Spinal cord (tissue), 10 donors: ENCODE measurements around the gene MAFF. TPM values are rescaled to one million over a fixed set of nuclear protein-coding genes. Genes with fewer than 3 reads are reported as not detected.
"Not testable (repeated sequence)": the region's sequence is repeated elsewhere in the genome, so short reads cannot be mapped to it uniquely, and the experiment has no call there.

ENCODE experiments used
- DNase-seq, 6 donors: peaks; one replicate each; pipeline versions ENCODE4 v3.0.0 to v3.0.0-alpha.2; 2013 to 2015; ENCODE audit warnings: low spot score in 6 of 6, low read depth in 4 of 6
- H3K27ac ChIP-seq: one replicate; pipeline ENCODE4 v1.5.1; 2013; ENCODE audit warnings: low read depth, low read length, control low read depth
- H3K27me3 ChIP-seq: one replicate; pipeline ENCODE4 v1.6.1; 2013; ENCODE audit warnings: low read length; ENCODE audit not compliant: control insufficient read depth, insufficient read depth
- H3K36me3 ChIP-seq: one replicate; pipeline ENCODE4 v1.6.1; 2013; ENCODE audit warnings: low read length; ENCODE audit not compliant: control insufficient read depth, insufficient read depth
- H3K4me1 ChIP-seq: one replicate; pipeline ENCODE4 v1.6.1; 2013; ENCODE audit warnings: low read length; ENCODE audit not compliant: control insufficient read depth, insufficient read depth
- H3K4me3 ChIP-seq: one replicate; pipeline ENCODE4 v1.5.1; 2013; ENCODE audit warnings: low read depth, low read length, control low read depth
- H3K9me3 ChIP-seq: one replicate; pipeline ENCODE4 v1.6.1; 2013; ENCODE audit warnings: low read length; ENCODE audit not compliant: control insufficient read depth, insufficient read depth
- WGBS: methylation state at CpG from one replicate; pipeline ENCODE4 v1.1.5; 2013; ENCODE audit warnings: missing lambda C conversion rate; ENCODE audit not compliant: insufficient coverage; 5-methylcytosine and 5-hydroxymethylcytosine counted together
- polyA plus RNA-seq, 2 donors: library from polyadenylated mRNA; unstranded; fragments of 120-200 nt; gene quantifications; one replicate each; pipeline ENCODE4 v1.2.1, GENCODE V29; 2013; ENCODE audit not compliant: insufficient read length in 2 of 2
- total RNA-seq, 2 donors: library from RNA; depleted of rRNA in 1 of 2; stranded (reverse); fragments of 120-200 nt in 1 of 2; fragments of >200 nt in 1 of 2; gene quantifications; one replicate each; pipeline versions ENCODE4 v1.2.3 to v1.2.4, GENCODE V29; 2013 to 2014
- donor health status: healthy.

The MAFF gene
- total and polyA plus RNA-seq, 4 donors: 4.7 to 7.1 (median 6.2) TPM

GRCh38 chr22:38177044-38177443, 24.8 kb upstream of the MAFF start:
- no peaks in the 10 kb centered on the region for H3K9me3 ChIP-seq
- no peak for DNase-seq
- no peaks in the 10 kb centered on the region for H3K27me3 ChIP-seq
- H3K4me1 ChIP-seq: peaks cover 41% of the 10 kb centered on the region
- no peak overlapping the region for H3K4me3 ChIP-seq
- 90% methylated on average over 2 of the region's 4 CpGs for WGBS
- H3K27ac ChIP-seq: no peak overlapping the region
- H3K36me3 ChIP-seq: peaks cover 11% of the 10 kb centered on the region

DNA sequence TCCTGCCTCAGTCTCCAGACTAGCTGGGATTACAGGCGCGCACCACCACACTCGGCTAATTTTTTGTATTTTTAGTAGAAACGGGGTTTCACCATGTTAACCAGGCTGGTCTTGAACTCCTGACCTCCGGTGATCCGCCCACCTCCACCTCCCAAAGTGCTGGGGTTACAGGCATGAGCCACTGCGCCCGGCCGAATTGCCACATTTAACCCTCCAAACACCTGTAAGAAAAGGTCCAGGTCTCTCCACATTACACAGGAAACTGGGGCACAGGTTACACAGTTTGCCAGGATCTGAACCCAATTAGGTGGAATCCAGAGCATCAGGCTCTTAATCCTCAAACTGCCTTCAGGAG, 24.2 kb upstream of the MAFF start:
- Histone ChIP-seq H3K36me3 (peaks cover 11% of the 10 kb centered on the region), H3K27ac (peak overlapping the region; percentile 76), H3K4me1 (peaks cover 39% of the 10 kb centered on the region)
- H3K9me3 ChIP-seq, DNase-seq, H3K27me3 ChIP-seq, H3K4me3 ChIP-seq: not testable (repeated sequence)
- 91% methylated on average over 6 of the region's 9 CpGs for WGBS

DNA sequence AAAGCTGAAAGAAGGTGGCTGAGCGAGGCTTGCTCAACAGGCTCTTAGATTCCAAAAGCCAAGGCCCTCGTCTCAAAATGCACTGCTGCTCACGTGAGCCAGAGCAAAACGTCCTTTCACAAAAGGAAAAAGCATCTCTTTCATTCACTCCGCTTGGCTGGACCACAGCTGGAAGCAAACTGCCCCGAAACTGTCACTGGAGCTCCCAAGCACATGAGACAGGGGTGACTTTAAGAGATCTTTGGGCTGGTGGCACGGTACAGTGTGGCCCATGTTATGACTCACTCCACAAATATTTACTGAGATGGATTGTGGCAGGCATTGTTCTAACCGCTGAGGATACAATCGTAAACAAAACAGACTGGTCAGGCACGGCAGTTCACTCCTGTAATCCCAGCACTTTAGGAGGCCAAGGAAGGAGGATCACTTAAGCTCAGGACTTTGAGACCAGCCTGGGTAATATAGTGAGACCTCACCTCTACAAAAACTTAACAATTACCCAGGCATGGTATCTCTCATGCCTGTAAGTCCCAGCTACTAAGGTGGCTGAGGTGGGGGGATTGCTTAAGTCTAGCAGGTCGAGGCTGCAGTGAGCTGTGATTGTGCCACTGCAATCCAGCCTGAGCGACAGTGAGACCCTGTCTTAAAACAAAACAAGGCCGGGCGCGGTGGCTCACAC, 23.7 kb upstream of the MAFF start:
- H3K27ac ChIP-seq: peak overlapping the region; percentile 76
- peaks cover 11% of the 10 kb centered on the region for H3K36me3 ChIP-seq
- peaks cover 33% of the 10 kb centered on the region for H3K4me1 ChIP-seq
- no peaks in the 10 kb centered on the region for H3K27me3 ChIP-seq
- peak in 1 of 6 donors; percentile 55 for DNase-seq
- 28% methylated on average over 6 of the region's 15 CpGs for WGBS
- no peaks in the 10 kb centered on the region for H3K9me3 ChIP-seq
- no peak overlapping the region for H3K4me3 ChIP-seq

GRCh38 chr22:38178605-38178937, 23.2 kb upstream of the MAFF start:
- peak overlapping the region; percentile 76 for H3K27ac ChIP-seq
- WGBS: no CpG with 5 or more reads among the region's 7 CpGs
- not testable (repeated sequence) for H3K9me3 ChIP-seq, H3K4me3 ChIP-seq, H3K27me3 ChIP-seq, DNase-seq
- H3K4me1 ChIP-seq: peaks cover 28% of the 10 kb centered on the region
- peaks cover 11% of the 10 kb centered on the region for H3K36me3 ChIP-seq

GRCh38 chr22:38180841-38181452, 20.8 kb upstream of the MAFF start:
- Histone ChIP-seq H3K4me1 (peaks cover 28% of the 10 kb centered on the region), H3K36me3 (peaks cover 4% of the 10 kb centered on the region), H3K27ac (peak overlapping the region; percentile 77), H3K9me3 (no peaks in the 10 kb centered on the region), H3K4me3 (peak overlapping the region; percentile 74), H3K27me3 (no peaks in the 10 kb centered on the region)
- DNase-seq: no peak
- 19% methylated on average over 9 of the region's 14 CpGs for WGBS

DNA sequence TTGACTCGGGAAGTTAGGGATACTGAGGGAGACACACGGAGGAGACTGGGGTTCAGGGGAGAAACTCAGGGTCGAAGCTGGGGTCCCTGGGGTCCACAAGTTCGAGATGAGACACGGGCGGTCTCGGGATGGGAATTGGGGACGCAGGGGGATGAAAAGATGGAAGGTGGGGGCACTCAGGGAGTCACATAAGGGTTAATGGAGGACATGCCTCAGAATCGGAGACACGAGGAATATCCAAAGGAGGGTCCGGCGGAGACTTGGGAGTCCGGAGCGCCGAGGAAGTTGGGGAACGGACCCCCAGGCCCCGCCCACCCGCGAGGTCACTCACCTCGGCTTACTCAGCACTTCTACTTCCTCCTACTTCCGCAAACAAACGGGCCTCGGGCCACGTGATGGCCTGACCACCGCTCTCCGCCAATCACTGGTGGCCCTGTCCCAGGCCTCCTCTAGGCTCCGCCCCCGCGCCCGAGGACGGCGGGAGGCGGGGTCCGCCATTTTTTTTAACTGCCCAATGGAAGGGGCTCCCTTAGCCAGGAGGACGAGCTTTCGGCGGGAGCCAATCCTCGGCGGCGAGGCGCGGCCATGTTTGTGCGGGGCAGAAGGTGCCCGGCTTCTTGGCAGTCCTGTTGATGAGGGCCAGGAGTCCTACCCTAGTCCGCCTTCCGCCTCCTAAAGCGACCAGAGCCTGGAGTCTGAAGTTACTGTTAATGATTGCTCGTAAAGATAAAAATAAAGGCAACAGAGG, 20.2 kb upstream of the MAFF start, which contains the start of gene PLA2G6:
PLA2G6 (minus strand) TSS at position 378 of the 748 bp plus-strand sequence. CDS start 12,404 bp downstream, outside the sequence.
- Histone ChIP-seq H3K9me3 (no peaks in the 10 kb centered on the region), H3K36me3 (peaks cover under 1% of the 10 kb centered on the region)

DNA sequence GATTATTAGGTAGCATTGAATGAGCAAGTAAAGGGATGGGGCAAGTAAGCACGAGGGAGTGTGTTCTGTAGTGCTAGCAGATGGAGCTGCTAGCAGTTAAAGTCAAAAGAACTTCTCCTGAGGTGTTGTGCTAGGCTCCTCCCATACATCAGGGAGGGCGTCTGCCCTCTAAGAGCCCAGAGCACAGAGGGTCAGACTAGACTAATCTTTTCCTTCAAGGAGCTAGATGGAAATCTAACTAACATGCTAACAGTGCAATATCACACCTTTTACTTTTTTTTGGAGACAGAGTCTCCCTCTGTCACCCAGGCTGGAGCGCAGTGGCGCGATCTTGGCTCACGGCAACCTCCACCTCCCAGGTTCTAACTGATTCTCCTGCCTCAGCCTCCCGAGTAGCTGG, 17.0 kb upstream of the MAFF start:
- no peaks in the 10 kb centered on the region for H3K27me3 ChIP-seq
- no peak overlapping the region for H3K4me3 ChIP-seq
- no peaks in the 10 kb centered on the region for H3K9me3 ChIP-seq
- DNase-seq: no peak
- H3K4me1 ChIP-seq: peaks cover 14% of the 10 kb centered on the region
- no peaks in the 10 kb centered on the region for H3K36me3 ChIP-seq
- 81% methylated on average over 6 of the region's 7 CpGs for WGBS
- H3K27ac ChIP-seq: no peak overlapping the region

More for the DNA sequence above, 20.2 kb upstream of the MAFF start, which contains the start of gene PLA2G6:
- peak; percentile 85 to 99 (median 97) for DNase-seq
- Histone ChIP-seq H3K27me3 (no peaks in the 10 kb centered on the region), H3K4me3 (peak within 1 kb of the TSS; percentile 74), H3K4me1 (peaks cover 24% of the 10 kb centered on the region), H3K27ac (peak within 1 kb of the TSS; percentile 83)
- under 1% methylated on average over 46 of the region's 48 CpGs for WGBS

DNA sequence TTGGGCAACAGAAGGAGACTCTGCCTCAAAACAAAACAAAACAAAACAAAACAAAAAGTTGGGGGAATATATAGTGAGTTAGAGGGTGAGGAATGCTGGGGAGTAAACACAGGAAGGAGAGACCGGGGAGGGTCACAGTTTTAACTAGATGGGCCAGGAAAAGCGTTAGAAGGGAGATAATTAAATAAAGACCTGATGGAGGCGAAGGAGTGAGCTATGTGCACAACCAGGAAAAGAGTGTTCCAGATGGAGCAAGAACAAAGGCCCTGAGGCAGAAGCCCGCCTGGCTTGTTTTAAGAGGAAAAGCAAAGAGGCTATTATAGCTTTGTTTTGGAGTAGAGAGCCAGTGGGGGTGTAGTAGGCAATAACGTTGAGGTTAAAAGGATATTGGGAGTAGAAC, 15.4 kb upstream of the MAFF start:
- H3K9me3 ChIP-seq: no peaks in the 10 kb centered on the region
- WGBS: 57% methylated on average over 5 of the region's 5 CpGs
- H3K27ac ChIP-seq: no peak overlapping the region
- no peaks in the 10 kb centered on the region for H3K27me3 ChIP-seq
- no peak for DNase-seq
- no peaks in the 10 kb centered on the region for H3K36me3 ChIP-seq
- H3K4me1 ChIP-seq: peaks cover 10% of the 10 kb centered on the region
- H3K4me3 ChIP-seq: no peak overlapping the region

DNA sequence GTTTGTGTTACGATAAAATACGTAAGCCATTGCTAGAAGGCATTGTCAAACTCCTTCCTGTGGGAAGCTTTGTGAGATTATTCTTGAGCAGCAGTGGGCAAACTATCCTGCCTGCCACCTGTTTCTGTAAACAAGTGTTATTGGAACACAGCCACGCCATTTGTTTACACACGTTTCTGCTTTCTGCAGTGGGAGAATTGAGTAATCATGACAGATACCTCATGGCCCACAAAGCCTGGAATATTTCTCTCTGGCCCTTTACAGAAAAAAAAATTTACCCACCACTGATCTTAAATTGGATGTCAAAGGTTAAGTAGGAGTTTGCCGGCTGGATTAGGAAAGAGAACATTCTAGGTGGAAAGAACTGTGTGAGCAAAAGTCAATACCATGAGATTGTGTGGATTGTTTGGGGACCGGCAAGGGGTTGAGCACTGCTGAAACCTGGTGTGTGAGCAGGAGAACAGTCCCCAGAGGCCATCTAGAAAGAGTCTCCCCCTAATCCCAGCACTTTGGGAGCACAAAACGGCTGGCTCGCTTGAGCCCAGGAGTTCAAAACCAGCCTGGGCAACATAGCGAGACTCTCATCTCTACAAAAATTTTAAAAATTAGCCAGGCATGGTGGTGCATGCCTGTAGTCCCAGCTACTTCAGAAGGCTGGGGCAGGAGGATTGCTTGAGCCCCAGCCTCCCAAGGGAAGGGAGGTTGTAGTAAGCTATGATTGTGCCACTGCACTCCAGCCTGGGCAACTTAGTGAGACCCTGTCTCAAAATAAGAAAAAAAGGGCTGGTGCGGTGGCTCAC, 14.2 kb upstream of the MAFF start:
- Histone ChIP-seq H3K9me3 (no peaks in the 10 kb centered on the region), H3K27me3 (no peaks in the 10 kb centered on the region), H3K4me3 (no peak overlapping the region), H3K4me1 (peaks cover 6% of the 10 kb centered on the region), H3K27ac (no peak overlapping the region), H3K36me3 (no peaks in the 10 kb centered on the region)
- DNase-seq: peak in 1 of 6 donors; percentile 57
- 57% methylated on average over 3 of the region's 10 CpGs for WGBS
